A549 (cell line): ENCODE data around the gene SLC1A2. TPM values are rescaled to one million over a fixed set of nuclear protein-coding genes. Genes with fewer than 3 reads are reported as not detected.

ENCODE experiments used
- ATAC-seq, 2 experiments: fragments of 200-7000 bp in 1 of 2; fragments of >200 bp in 1 of 2; cut with Nextera tagmentation in 1 of 2; cut with Tn5 transposase in 1 of 2; 3 replicates each; pipeline versions ENCODE4 v1.8.0 to v1.9.1; 2018 to 2020; ENCODE audit warnings: mild to moderate bottlenecking in 1 of 2, moderate library complexity in 1 of 2
- CTCF ChIA-PET: fragments of 300-600 bp; sonication (Branson Sonifier 250); formaldehyde crosslinking; extraction: SDS; loops from one replicate; lab custom pipeline; 2021; ENCODE audit warnings: antibody characterized with exemption, inconsistent platforms; lab: Yijun Ruan, JAX
- POLR2A ChIA-PET: fragments of 350-600 bp; formaldehyde crosslinking; extraction: SDS; loops from one replicate; lab custom pipeline; 2021; ENCODE audit warnings: antibody characterized with exemption, inconsistent platforms; lab: Yijun Ruan, JAX
- DNase-seq, 2 experiments: peaks; one replicate each; pipeline versions ENCODE4 v3.0.0 to v3.0.0-alpha.2; 2011 to 2016; ENCODE audit warnings: low read depth in 1 of 2, low spot score in 1 of 2
- FAIRE-seq: peaks from 2 replicates; lab custom pipeline; 2011; peaks lifted over from hg19 to GRCh38; lab: Jason Lieb, UNC
- H3K27ac ChIP-seq, 2 experiments: fragments of >200 bp; sonication (Bioruptor Twin); formaldehyde crosslinking; 3 replicates each; pipeline ENCODE4 v1.5.1; 2016 to 2017
- H3K4me1 ChIP-seq: fragments of >200 bp; sonication (Bioruptor Twin); formaldehyde crosslinking; 3 replicates; pipeline ENCODE4 v1.6.1; 2016
- H3K4me2 ChIP-seq: fragments of >200 bp; sonication (Bioruptor Twin); formaldehyde crosslinking; 3 replicates; pipeline ENCODE4 v1.6.1; 2016
- H3K4me3 ChIP-seq: fragments of >200 bp; sonication (Bioruptor Twin); formaldehyde crosslinking; 3 replicates; pipeline ENCODE4 v1.5.1; 2016
- H3K9me3 ChIP-seq: fragments of >200 bp; sonication (Bioruptor Twin); formaldehyde crosslinking; 3 replicates; pipeline ENCODE4 v1.6.1; 2016
- CBX8 ChIP-seq: fragments of 200-600 bp; sonication (generic); IDR thresholded peaks from 2 replicates; pipeline ENCODE4 v1.6.1; 2016
- CEBPB ChIP-seq, 2 experiments: fragments of >200 bp in 1 of 2; sonication (Bioruptor Twin) in 1 of 2; formaldehyde crosslinking in 1 of 2; IDR thresholded peaks; 2 replicates each; pipeline ENCODE4 v1.6.1; 2012 to 2016
- CTCF ChIP-seq: fragments of >200 bp; sonication (Bioruptor Twin); formaldehyde crosslinking; IDR thresholded peaks from 3 replicates; pipeline ENCODE4 v1.5.1; 2016
- FOSL2 ChIP-seq, 2 experiments: fragments of 450-650 bp in 1 of 2; fragments of >200 bp in 1 of 2; sonication (Bioruptor Twin) in 1 of 2; formaldehyde crosslinking; IDR thresholded peaks; 2 replicates each; pipeline versions ENCODE4 v1.5.0 to v1.6.1; 2016 to 2020; ENCODE audit warnings: mild to moderate bottlenecking in 1 of 2, moderate library complexity in 1 of 2
- FOXS1 ChIP-seq: fragments of 250-450 bp; sonication (Bioruptor Pico); IDR thresholded peaks from 2 replicates; pipeline ENCODE4 v1.5.0; 2020; ENCODE audit warnings: mild to moderate bottlenecking, moderate library complexity
- HOXB13 ChIP-seq: fragments of 250-450 bp; sonication (Bioruptor Pico); IDR thresholded peaks from 2 replicates; pipeline ENCODE4 v1.5.0; 2020; ENCODE audit warnings: low read depth, mild to moderate bottlenecking, moderate library complexity
- HOXB5 ChIP-seq: fragments of 250-450 bp; sonication (Bioruptor Pico); IDR thresholded peaks from 2 replicates; pipeline ENCODE4 v1.5.0; 2020; ENCODE audit warnings: mild to moderate bottlenecking, moderate library complexity
- JUNB ChIP-seq: fragments of >200 bp; sonication (Bioruptor Twin); formaldehyde crosslinking; IDR thresholded peaks from 2 replicates; pipeline ENCODE4 v1.6.1; 2016
- MAFK ChIP-seq: fragments of 450-650 bp; IDR thresholded peaks from 2 replicates; pipeline ENCODE4 v1.6.1; 2014; ENCODE audit not compliant: partially characterized antibody
- MAX ChIP-seq: IDR thresholded peaks from 2 replicates; pipeline ENCODE4 v1.6.1; 2012
- NFE2L2 ChIP-seq: fragments of 150-350 bp; conservative IDR thresholded peaks from 2 replicates; pipeline ENCODE4 v1.6.1; 2014; ENCODE audit warnings: low read length
- PBX3 ChIP-seq: IDR thresholded peaks from 2 replicates; pipeline ENCODE4 v1.6.1; 2012
- PHF8 ChIP-seq: fragments of 200-600 bp; sonication (generic); IDR thresholded peaks from 2 replicates; pipeline ENCODE4 v1.6.1; 2016; ENCODE audit warnings: low read depth, mild to moderate bottlenecking, antibody characterized with exemption, moderate library complexity, borderline replicate concordance
- RAD21 ChIP-seq, 2 experiments: fragments of >200 bp in 1 of 2; sonication (Bioruptor Twin) in 1 of 2; formaldehyde crosslinking in 1 of 2; IDR thresholded peaks in 1 of 2; conservative IDR thresholded peaks in 1 of 2; 2 replicates in 1 of 2; 3 replicates in 1 of 2; pipeline ENCODE4 v1.6.1; 2012 to 2018; ENCODE audit warnings: inconsistent platforms in 1 of 2
- REST ChIP-seq: fragments of 200-600 bp; sonication (generic); IDR thresholded peaks from 2 replicates; pipeline ENCODE4 v1.6.1; 2016; ENCODE audit warnings: antibody characterized with exemption, mild to moderate bottlenecking, moderate library complexity
- SMC3 ChIP-seq: fragments of >200 bp; sonication (Bioruptor Twin); formaldehyde crosslinking; IDR thresholded peaks from 3 replicates; pipeline ENCODE4 v1.6.1; 2018; ENCODE audit warnings: inconsistent platforms
- TP53 ChIP-seq: fragments of 250-450 bp; sonication (Bioruptor Pico); IDR thresholded peaks from 2 replicates; pipeline ENCODE4 v1.5.0; 2021; ENCODE audit warnings: mild to moderate bottlenecking, moderate library complexity
- ZFP36 ChIP-seq: fragments of 450-650 bp; IDR thresholded peaks from 2 replicates; pipeline ENCODE4 v1.6.1; 2014; ENCODE audit warnings: borderline replicate concordance; ENCODE audit not compliant: partially characterized antibody
- WGBS: methylation state at CpG from one replicate; pipeline ENCODE4 v1.1.6; 2017; ENCODE audit errors: missing lambda C conversion rate; 5-methylcytosine and 5-hydroxymethylcytosine counted together
- polyA plus RNA-seq, 4 experiments: library from polyadenylated mRNA; depleted of rRNA in 3 of 4; stranded (reverse); fragments of >200 nt; fragmentation: RNase III in 1 of 4; extraction: RNeasy Plus Mini Kit Qiagen cat#74134 plus additional on column Dnase treatment in 1 of 4; gene quantifications; 2 replicates in 3 of 4; 3 replicates in 1 of 4; pipeline ENCODE4 v1.2.3, GENCODE V29; 2011 to 2017

Gene SLC1A2
- polyA plus RNA-seq, 2 of the 4 experiments (the other 2 are of a cell fraction), result 0.01 to 0.14 TPM

GRCh38 chr11:35391922-35392688 lies 27.3 kb downstream of the SLC1A2 start:
- peak; percentile 98 for TF ChIP-seq SMC3
- TF ChIP-seq TP53 (CRISPR knock-in tag), result no peak
- TF ChIP-seq HOXB13 (CRISPR knock-in tag), result 0 out of 2 replicates have a peak, but pooled peaks have one; percentile 40
- peak; percentile 99 for TF ChIP-seq RAD21 (conservative IDR thresholded peaks at IDR 0.05 in 1 of 2, IDR thresholded peaks at IDR 0.05 in 1 of 2)
- TF ChIP-seq REST, result no peak
- no peak for TF ChIP-seq PHF8
- no peak for TF ChIP-seq MAX
- no peak for TF ChIP-seq HOXB5 (CRISPR knock-in tag)
- no peak for TF ChIP-seq NFE2L2
- TF ChIP-seq MAFK, result peak; percentile 42
- peak in 1 of 2 experiments; percentile 18; a peak in 1 of 4 replicates for TF ChIP-seq CEBPB (IDR thresholded peaks at IDR 0.05)
- TF ChIP-seq ZFP36, result no peak
- peak; percentile 95 for TF ChIP-seq CTCF
- no peak for TF ChIP-seq JUNB
- TF ChIP-seq CBX8, result no peak
- TF ChIP-seq FOSL2 (IDR thresholded peaks at IDR 0.05), result no peak
- TF ChIP-seq FOSL2 (CRISPR knock-in tag; IDR thresholded peaks at IDR 0.05), result peak; percentile 20; the same call in 1 of the 2 replicates
- no peak for TF ChIP-seq PBX3
- TF ChIP-seq FOXS1, result no peak
- WGBS, result 15% methylated on average over 13 of the region's 13 CpGs
- ATAC-seq (peak; percentile 94 to 95), DNase-seq (peak; percentile 75 to 78), FAIRE-seq (no peak)
- H3K9me3 ChIP-seq, result no peaks in the 10 kb centered on the region
- peak overlapping the region; percentile 67 to 75 for H3K27ac ChIP-seq
- CTCF ChIA-PET, result interaction anchor here (0.7 to 7.0 kb wide), 86 partner anchors 10 to 1084 kb away, joined by 3 to 117 read pairs (median 4); partner anchors contain the start of genes APIP, ELF5 and PDHX
- H3K4me2 ChIP-seq, result peak overlapping the region; percentile 70
- no peak overlapping the region for H3K4me3 ChIP-seq
- POLR2A ChIA-PET, result interaction anchor here (2.2 kb wide), 1 partner anchor 465 kb away, joined by 6 read pairs; no protein-coding TSS in a partner anchor
- peaks cover 38% of the 10 kb centered on the region for H3K4me1 ChIP-seq
